Measurements from ENCODE around the gene METTL5.

DNA sequence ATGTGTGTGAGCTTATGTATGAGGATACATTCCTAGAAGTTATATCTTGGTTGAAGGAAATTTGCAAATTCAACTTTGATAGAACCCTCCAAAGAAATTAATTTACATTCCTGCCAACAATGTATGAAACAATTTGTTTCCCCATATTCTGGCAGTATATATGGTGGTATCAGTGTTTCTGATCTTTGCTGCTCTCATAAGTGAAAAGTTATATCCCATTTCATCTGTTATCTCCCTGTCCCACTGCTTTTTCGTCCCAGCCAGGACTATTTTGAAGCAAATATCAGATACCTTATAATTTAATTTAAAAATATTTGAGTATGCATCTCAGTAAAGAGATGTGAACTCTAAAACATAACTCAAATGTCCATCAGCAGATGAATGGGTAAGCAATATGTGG is 9.7 kb upstream of the METTL5 start:
- TF ChIP-seq, protein P1, sequence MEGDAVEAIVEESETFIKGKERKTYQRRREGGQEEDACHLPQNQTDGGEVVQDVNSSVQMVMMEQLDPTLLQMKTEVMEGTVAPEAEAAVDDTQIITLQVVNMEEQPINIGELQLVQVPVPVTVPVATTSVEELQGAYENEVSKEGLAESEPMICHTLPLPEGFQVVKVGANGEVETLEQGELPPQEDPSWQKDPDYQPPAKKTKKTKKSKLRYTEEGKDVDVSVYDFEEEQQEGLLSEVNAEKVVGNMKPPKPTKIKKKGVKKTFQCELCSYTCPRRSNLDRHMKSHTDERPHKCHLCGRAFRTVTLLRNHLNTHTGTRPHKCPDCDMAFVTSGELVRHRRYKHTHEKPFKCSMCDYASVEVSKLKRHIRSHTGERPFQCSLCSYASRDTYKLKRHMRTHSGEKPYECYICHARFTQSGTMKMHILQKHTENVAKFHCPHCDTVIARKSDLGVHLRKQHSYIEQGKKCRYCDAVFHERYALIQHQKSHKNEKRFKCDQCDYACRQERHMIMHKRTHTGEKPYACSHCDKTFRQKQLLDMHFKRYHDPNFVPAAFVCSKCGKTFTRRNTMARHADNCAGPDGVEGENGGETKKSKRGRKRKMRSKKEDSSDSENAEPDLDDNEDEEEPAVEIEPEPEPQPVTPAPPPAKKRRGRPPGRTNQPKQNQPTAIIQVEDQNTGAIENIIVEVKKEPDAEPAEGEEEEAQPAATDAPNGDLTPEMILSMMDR (IDR thresholded peaks at IDR 0.05) = no peak
- no peak for TF ChIP-seq POLR2A (IDR thresholded peaks at IDR 0.05)
